Astrocyte (in vitro differentiated cells and primary cell): Measurements from ENCODE around the gene GSPT1.

Experiments
- EZH2 ChIP-seq: IDR thresholded peaks from 2 replicates; pipeline ENCODE4 v1.6.1; 2012; ENCODE audit warnings: mild to moderate bottlenecking, low read length, inconsistent platforms; ENCODE audit not compliant: insufficient read depth
- TF ChIP-seq, protein P1 (sequence below): IDR thresholded peaks from 2 replicates; pipeline ENCODE4 v1.5.1; 2011; ENCODE audit warnings: low read depth, mild to moderate bottlenecking, inconsistent platforms, low read length, moderate library complexity; ENCODE audit not compliant: insufficient read depth

DNA sequence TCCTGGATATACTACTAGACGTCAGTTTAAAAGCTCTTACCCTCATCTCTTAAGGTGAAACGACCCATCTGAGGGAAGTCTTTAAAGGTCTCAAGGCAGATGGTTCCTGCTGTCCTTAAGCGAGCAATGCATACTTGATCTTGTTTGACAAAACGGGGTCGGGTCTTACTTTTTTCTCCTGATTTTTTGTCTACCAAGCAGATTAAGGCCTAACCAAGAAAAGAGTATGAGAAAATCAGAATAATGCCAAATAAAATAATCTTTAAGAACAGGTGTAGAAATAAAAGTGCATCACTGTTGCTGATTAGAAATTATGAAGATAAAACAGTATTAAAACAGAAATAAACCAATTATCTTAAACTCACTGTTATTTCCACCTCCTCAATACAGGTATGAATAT is 40.0 kb downstream of the GSPT1 start:
- TF ChIP-seq, protein P1, sequence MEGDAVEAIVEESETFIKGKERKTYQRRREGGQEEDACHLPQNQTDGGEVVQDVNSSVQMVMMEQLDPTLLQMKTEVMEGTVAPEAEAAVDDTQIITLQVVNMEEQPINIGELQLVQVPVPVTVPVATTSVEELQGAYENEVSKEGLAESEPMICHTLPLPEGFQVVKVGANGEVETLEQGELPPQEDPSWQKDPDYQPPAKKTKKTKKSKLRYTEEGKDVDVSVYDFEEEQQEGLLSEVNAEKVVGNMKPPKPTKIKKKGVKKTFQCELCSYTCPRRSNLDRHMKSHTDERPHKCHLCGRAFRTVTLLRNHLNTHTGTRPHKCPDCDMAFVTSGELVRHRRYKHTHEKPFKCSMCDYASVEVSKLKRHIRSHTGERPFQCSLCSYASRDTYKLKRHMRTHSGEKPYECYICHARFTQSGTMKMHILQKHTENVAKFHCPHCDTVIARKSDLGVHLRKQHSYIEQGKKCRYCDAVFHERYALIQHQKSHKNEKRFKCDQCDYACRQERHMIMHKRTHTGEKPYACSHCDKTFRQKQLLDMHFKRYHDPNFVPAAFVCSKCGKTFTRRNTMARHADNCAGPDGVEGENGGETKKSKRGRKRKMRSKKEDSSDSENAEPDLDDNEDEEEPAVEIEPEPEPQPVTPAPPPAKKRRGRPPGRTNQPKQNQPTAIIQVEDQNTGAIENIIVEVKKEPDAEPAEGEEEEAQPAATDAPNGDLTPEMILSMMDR, result no peak
- no peak for TF ChIP-seq EZH2
